Fibroblast of the aortic adventitia (primary cell): ENCODE results near the gene SAMD4A. TPM values are rescaled to one million over a fixed set of nuclear protein-coding genes. Genes with fewer than 3 reads are reported as not detected.

Experiments
- DNase-seq: peaks from one replicate; pipeline ENCODE4 v3.0.0-alpha.2; 2010; ENCODE audit warnings: low read depth
- H3K4me3 ChIP-seq: 2 replicates; pipeline ENCODE4 v1.5.1; 2011; ENCODE audit warnings: low read depth, mild to moderate bottlenecking, control low read depth, low read length, moderate library complexity
- total RNA-seq: library from RNA; depleted of rRNA; stranded (reverse); fragments of >200 nt; gene quantifications from 2 replicates; pipeline ENCODE4 v1.2.3, GENCODE V29; 2012; ENCODE audit warnings: low replicate concordance
- TF ChIP-seq, protein P1 (sequence below): IDR thresholded peaks from 2 replicates; pipeline ENCODE4 v1.5.1; 2011; ENCODE audit warnings: mild to moderate bottlenecking, low read length, control low read depth, inconsistent platforms; ENCODE audit not compliant: insufficient read depth

The SAMD4A gene
- total RNA-seq, 1 donor, result 20.1 TPM

DNA sequence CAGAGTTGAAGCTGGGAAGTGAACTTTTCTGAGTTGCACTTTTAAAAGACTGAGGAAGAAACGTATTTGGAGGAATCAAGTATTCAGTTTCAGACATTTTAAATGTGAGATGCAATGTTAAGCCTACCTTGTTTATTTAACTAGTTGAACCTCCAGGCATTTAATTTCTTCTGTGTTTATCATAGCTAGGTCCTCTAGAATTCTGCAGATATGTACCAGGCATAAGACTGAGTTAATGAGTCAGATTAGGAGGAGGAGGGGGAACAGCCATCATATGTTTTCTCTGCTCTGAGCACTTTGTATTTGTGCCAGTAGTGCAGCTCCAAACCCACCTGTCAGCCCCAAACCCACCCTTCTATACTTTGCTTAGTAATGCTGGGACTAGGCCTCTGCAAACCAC lies 16.4 kb upstream of the SAMD4A start:
- TF ChIP-seq, protein P1, sequence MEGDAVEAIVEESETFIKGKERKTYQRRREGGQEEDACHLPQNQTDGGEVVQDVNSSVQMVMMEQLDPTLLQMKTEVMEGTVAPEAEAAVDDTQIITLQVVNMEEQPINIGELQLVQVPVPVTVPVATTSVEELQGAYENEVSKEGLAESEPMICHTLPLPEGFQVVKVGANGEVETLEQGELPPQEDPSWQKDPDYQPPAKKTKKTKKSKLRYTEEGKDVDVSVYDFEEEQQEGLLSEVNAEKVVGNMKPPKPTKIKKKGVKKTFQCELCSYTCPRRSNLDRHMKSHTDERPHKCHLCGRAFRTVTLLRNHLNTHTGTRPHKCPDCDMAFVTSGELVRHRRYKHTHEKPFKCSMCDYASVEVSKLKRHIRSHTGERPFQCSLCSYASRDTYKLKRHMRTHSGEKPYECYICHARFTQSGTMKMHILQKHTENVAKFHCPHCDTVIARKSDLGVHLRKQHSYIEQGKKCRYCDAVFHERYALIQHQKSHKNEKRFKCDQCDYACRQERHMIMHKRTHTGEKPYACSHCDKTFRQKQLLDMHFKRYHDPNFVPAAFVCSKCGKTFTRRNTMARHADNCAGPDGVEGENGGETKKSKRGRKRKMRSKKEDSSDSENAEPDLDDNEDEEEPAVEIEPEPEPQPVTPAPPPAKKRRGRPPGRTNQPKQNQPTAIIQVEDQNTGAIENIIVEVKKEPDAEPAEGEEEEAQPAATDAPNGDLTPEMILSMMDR, result no peak
- no peak for DNase-seq
- H3K4me3 ChIP-seq, result no peak overlapping the region

DNA sequence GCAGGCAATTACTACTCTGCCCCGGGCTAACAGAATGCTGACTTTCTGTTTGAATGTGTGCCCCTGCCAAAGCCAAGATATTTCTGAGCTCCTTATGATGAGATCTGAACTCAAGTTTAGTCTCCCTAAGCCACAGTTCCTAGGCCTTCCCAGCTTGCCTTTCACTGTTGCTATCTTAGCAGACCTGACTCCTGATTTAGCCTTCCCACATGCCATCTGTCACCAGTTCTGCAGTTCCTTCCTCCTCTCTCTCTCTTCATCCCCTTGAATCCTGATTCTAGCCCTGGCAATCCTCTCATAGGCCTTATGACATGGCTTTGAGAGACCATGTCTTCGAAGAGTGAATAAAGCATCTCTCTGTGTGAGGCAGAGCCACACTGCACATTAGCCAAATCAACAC lies 12.5 kb upstream of the SAMD4A start:
- no peak overlapping the region for H3K4me3 ChIP-seq
- DNase-seq, result no peak
- TF ChIP-seq, protein P1, result no peak

DNA sequence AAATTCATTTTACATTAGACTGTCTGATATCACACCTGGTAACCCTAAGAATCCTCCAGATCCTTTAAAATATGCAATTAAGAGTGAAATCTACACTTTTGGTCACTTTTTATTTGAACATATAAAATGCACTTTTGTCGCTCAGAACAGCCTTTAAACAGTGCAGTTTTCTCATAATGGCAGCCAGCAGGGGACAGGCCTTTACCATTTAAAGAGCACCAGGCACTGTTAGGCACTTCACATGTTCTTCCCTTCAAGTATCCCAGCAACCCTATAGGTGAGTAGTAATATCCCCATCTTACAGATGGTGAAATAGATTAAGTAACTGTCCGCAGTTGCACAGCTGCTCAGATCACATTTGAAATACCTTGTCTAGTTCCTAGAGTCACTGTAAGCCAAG lies 11.3 kb upstream of the SAMD4A start:
- TF ChIP-seq, protein P1, result no peak
- no peak for DNase-seq
- H3K4me3 ChIP-seq, result no peak overlapping the region

DNA sequence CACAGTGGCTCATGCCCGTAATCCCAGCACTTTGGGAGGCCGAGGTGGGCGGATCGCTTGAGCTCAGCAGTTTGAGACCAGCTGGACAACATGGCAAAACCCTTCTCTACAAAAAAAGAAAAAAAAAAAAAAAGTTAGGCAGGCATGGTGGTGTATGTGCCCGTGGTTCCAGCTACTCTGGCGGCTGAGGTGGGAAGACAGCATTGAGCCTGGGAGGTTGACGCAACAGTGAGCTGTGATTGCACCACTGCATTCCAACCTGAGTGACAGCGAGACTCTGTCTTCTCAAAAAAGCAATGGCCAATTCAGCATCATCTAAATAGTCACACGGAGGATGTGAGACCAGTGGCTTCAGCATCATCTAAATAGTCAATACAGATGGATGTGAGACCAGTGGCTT lies 10.4 kb upstream of the SAMD4A start:
- no peak for DNase-seq
- H3K4me3 ChIP-seq, result no peak overlapping the region
- TF ChIP-seq, protein P1, result no peak

DNA sequence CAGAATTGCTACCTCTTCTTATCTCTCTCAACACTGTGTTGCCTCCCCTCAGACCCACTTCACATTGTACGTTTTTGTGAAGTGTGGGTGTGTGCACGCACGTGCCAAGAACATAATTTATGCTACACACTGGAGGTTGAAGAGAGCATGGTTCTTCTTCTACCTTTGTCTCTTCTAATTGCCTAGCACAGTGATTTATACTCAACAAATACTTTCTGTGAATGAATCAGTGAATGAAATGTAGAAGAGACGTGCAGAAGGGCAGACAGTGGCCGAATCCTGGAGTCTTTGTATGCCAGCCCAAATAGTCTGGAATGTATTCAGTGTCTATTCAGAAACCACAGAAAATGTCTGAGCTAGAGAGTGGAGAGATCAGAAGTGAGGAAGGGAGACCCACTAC lies 4.6 kb upstream of the SAMD4A start:
- no peak overlapping the region for H3K4me3 ChIP-seq
- TF ChIP-seq, protein P1, result no peak
- peak; percentile 21 for DNase-seq

DNA sequence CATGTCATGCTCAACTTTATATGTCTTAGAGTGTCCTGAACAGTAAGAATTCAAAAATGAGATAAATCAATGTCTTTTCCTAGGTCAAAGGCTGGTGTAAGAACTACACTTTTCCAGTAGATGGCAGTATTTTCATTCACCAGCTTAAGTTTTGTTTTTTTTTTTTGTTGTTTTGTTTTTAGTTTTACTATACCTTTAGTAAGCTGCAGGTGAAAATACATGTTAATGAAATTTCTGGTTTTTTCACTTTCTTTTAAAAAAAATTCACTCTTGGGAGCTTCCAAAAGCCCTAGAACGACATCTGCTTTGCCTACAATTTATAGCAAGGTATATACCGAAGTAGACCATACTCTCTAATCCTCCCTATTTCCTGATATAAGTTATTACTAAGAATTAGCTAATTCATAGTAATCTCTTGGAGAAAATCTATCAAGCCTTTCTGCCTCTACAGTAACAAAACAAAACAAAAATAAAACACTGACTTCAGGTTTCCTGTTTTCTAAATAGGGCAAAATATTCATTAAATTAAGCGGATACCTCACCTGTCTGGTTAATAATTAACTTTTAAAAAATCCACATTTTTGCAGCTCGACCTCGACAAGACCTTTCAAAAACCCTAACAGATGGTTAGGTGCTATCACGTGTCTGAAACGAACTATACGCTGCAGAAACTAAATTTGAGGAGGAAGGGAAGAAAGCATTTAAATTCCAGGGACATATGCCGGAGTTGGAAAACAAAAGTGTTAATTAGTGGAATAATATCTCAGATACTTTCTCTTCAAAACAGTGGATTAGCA lies 2.7 kb upstream of the SAMD4A start:
- TF ChIP-seq, protein P1, result peak; percentile 76
- peak; percentile 73 for DNase-seq
- H3K4me3 ChIP-seq, result peak overlapping the region; percentile 80
